Measurements from ENCODE around the gene THADA.

The THADA gene

DNA sequence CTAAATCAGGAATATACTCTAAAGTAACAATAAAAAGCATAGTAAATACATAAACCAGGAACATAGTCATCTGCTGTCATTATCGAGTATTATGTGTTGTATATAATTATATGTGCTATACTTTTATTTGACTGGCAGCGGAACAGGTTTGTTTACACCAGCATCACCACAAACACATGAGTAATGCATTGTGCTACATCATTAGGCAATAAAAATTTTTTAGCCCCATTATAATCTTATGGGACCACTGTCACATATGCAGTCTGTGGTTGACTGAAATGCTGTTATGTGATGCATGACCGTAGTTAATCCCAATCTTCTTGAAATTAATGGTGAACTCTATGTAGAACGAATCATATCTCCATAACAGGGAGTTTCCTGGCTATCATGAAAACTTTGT lies 232.7 kb downstream of the THADA start:
- Histone ChIP-seq H3K4me3 (ENCODE audit: severe bottlenecking) (no peak overlapping the region), H3K27ac (ENCODE audit: poor library complexity, severe bottlenecking) (no peak overlapping the region)

DNA sequence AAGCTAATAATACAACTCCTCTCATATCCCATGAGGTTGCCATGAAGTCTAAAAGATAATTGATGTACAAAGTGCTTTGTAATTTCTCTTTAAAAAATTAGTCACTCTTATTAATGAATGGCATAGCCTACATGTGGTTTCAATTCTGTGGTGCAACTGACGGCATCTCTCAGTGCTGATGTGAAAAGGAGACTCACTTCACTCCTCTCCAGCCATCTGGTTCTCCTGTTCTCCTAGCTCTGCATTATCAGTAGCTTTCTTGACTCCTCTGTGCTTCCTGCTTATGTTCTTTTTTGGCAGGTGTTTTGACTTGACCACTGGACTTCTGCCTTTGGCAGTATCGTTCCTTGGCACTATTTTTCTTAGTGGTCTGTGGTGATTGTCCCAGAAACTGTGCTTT lies 234.6 kb downstream of the THADA start:
- Histone ChIP-seq H3K4me3 (ENCODE audit: severe bottlenecking) (no peak overlapping the region), H3K4me1 (ENCODE audit: insufficient read depth, poor library complexity, severe bottlenecking) (no peaks in the 10 kb centered on the region), H3K27me3 (ENCODE audit: insufficient read depth, poor library complexity, severe bottlenecking) (no peaks in the 10 kb centered on the region), H3K9me3 (ENCODE audit: severe bottlenecking) (no peaks in the 10 kb centered on the region), H3K27ac (ENCODE audit: poor library complexity, severe bottlenecking) (no peak overlapping the region), H3K36me3 (ENCODE audit: low read depth) (no peaks in the 10 kb centered on the region)
- no peak for DNase-seq (ENCODE audit: low spot score)
- ATAC-seq (ENCODE audit: low read depth), result no peak
- TF ChIP-seq, protein P1, sequence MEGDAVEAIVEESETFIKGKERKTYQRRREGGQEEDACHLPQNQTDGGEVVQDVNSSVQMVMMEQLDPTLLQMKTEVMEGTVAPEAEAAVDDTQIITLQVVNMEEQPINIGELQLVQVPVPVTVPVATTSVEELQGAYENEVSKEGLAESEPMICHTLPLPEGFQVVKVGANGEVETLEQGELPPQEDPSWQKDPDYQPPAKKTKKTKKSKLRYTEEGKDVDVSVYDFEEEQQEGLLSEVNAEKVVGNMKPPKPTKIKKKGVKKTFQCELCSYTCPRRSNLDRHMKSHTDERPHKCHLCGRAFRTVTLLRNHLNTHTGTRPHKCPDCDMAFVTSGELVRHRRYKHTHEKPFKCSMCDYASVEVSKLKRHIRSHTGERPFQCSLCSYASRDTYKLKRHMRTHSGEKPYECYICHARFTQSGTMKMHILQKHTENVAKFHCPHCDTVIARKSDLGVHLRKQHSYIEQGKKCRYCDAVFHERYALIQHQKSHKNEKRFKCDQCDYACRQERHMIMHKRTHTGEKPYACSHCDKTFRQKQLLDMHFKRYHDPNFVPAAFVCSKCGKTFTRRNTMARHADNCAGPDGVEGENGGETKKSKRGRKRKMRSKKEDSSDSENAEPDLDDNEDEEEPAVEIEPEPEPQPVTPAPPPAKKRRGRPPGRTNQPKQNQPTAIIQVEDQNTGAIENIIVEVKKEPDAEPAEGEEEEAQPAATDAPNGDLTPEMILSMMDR (IDR thresholded peaks at IDR 0.05; ENCODE audit: poor library complexity, severe bottlenecking), result no peak

More for the DNA sequence above, 232.7 kb downstream of the THADA start:
- TF ChIP-seq, protein P1 (IDR thresholded peaks at IDR 0.05; ENCODE audit: poor library complexity, severe bottlenecking), result no peak
- no peak for ATAC-seq (ENCODE audit: low read depth)
- no peaks in the 10 kb centered on the region for H3K36me3 ChIP-seq (ENCODE audit: low read depth)
- H3K27me3 ChIP-seq (ENCODE audit: insufficient read depth, poor library complexity, severe bottlenecking), result no peaks in the 10 kb centered on the region
- DNase-seq (ENCODE audit: low spot score), result no peak
- H3K4me1 ChIP-seq (ENCODE audit: insufficient read depth, poor library complexity, severe bottlenecking), result no peaks in the 10 kb centered on the region
- no peaks in the 10 kb centered on the region for H3K9me3 ChIP-seq (ENCODE audit: severe bottlenecking)

DNA sequence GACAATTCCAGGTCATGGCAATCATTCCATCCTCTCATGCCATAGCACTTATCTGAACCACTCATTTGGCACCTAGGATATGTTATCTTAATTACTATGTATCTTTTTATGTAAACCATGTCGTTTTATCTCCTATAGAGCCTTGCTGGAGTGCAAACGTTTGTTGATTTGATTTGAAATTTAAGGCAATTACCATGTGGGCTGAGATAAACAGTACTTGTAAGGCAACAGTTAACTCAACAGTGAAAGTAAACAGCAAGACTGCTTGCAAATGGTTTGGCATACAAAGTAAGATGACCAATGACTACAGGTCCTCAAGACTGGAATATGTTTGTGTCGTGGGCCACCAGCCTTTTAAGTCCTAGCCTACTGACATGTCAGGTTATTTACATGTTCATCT lies 235.7 kb downstream of the THADA start:
- H3K4me3 ChIP-seq (ENCODE audit: severe bottlenecking), result no peak overlapping the region
- no peak for ATAC-seq (ENCODE audit: low read depth)
- no peak overlapping the region for H3K27ac ChIP-seq (ENCODE audit: poor library complexity, severe bottlenecking)
- TF ChIP-seq, protein P1 (IDR thresholded peaks at IDR 0.05; ENCODE audit: poor library complexity, severe bottlenecking), result no peak
- no peaks in the 10 kb centered on the region for H3K4me1 ChIP-seq (ENCODE audit: insufficient read depth, poor library complexity, severe bottlenecking)
- H3K9me3 ChIP-seq (ENCODE audit: severe bottlenecking), result no peaks in the 10 kb centered on the region
- H3K27me3 ChIP-seq (ENCODE audit: insufficient read depth, poor library complexity, severe bottlenecking), result no peaks in the 10 kb centered on the region
- no peaks in the 10 kb centered on the region for H3K36me3 ChIP-seq (ENCODE audit: low read depth)
- no peak for DNase-seq (ENCODE audit: low spot score)

DNA sequence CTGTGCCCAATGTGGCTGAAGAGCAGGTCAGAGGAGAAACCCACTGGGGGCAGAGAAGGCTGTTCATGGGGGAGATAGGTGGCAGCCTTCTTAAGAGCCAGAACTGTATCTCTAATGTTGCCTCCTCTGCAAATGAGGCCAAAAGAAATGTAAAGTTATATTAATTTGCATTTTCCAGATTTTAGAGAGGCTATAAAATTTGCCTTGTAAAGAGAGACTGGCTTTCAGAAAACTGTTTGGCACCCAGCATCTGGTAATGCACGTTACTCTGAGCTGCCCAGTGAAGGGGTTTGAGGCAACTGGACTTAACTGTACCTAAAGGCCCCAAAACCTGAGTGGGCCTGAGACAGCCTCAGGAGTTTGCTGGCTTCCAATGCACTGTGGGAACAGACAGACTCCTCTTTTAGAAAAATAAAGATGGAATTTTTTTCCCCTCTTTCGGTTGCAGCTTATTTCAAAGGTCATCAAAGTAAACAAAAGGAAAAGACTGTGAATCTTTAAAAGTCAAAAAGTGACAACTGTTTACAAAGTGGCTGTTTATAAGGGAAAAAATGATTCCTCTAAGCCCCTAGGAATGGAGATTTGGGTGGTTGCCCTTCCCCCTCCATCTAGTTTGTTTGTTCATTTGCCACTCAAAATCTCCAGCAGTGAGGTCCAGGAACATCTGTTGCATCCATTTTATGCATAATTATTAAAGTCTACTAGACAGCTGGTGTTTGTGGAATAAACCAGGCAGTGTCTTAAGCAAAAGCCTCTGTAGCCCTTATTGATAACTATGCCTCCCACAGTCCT lies 237.2 kb downstream of the THADA start:
- H3K4me3 ChIP-seq (ENCODE audit: severe bottlenecking), result no peak overlapping the region
- no peak for ATAC-seq (ENCODE audit: low read depth)
- no peak overlapping the region for H3K27ac ChIP-seq (ENCODE audit: poor library complexity, severe bottlenecking)
- no peaks in the 10 kb centered on the region for H3K36me3 ChIP-seq (ENCODE audit: low read depth)
- no peaks in the 10 kb centered on the region for H3K4me1 ChIP-seq (ENCODE audit: insufficient read depth, poor library complexity, severe bottlenecking)
- DNase-seq (ENCODE audit: low spot score), result no peak
- TF ChIP-seq, protein P1 (IDR thresholded peaks at IDR 0.05; ENCODE audit: poor library complexity, severe bottlenecking), result no peak
- H3K27me3 ChIP-seq (ENCODE audit: insufficient read depth, poor library complexity, severe bottlenecking), result no peaks in the 10 kb centered on the region
- no peaks in the 10 kb centered on the region for H3K9me3 ChIP-seq (ENCODE audit: severe bottlenecking)

DNA sequence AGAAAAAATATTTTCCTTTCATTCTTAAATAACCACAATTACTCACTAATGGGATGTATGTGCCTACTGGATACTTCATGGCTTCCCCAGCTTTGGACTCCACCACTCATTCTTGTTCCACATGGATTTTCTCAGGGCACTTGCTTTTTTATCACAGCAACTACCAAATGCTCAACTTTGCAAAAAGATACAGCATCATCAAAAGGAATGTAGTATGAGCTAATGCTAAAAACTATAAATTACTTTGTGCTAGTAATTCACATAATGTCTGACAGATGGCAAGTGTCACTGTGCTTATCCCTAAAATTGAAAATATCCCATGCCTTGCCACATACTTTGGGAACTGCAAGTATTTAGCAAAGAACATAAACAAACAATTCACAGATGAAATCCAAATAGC lies 239.1 kb downstream of the THADA start:
- TF ChIP-seq, protein P1 (IDR thresholded peaks at IDR 0.05; ENCODE audit: poor library complexity, severe bottlenecking), result no peak
- no peaks in the 10 kb centered on the region for H3K27me3 ChIP-seq (ENCODE audit: insufficient read depth, poor library complexity, severe bottlenecking)
- H3K36me3 ChIP-seq (ENCODE audit: low read depth), result no peaks in the 10 kb centered on the region
- no peak overlapping the region for H3K27ac ChIP-seq (ENCODE audit: poor library complexity, severe bottlenecking)
- DNase-seq (ENCODE audit: low spot score) (no peak), ATAC-seq (ENCODE audit: low read depth) (no peak)
- no peak overlapping the region for H3K4me3 ChIP-seq (ENCODE audit: severe bottlenecking)
- no peaks in the 10 kb centered on the region for H3K4me1 ChIP-seq (ENCODE audit: insufficient read depth, poor library complexity, severe bottlenecking)
- no peaks in the 10 kb centered on the region for H3K9me3 ChIP-seq (ENCODE audit: severe bottlenecking)

Data from RWPE2 (cell line).